A549 (cell line): Measurements from ENCODE around the gene CCDC170. TPM values are rescaled to one million over a fixed set of nuclear protein-coding genes. Genes with fewer than 3 reads are reported as not detected.

Experiments used
- ATAC-seq, 2 experiments: fragments of 200-7000 bp in 1 of 2; fragments of >200 bp in 1 of 2; cut with Nextera tagmentation in 1 of 2; cut with Tn5 transposase in 1 of 2; 3 replicates each; pipeline versions ENCODE4 v1.8.0 to v1.9.1; 2018 to 2020; ENCODE audit warnings: mild to moderate bottlenecking in 1 of 2, moderate library complexity in 1 of 2
- CTCF ChIA-PET: fragments of 300-600 bp; sonication (Branson Sonifier 250); formaldehyde crosslinking; extraction: SDS; loops from one replicate; lab custom pipeline; 2021; ENCODE audit warnings: antibody characterized with exemption, inconsistent platforms; lab: Yijun Ruan, JAX
- POLR2A ChIA-PET: fragments of 350-600 bp; formaldehyde crosslinking; extraction: SDS; loops from one replicate; lab custom pipeline; 2021; ENCODE audit warnings: antibody characterized with exemption, inconsistent platforms; lab: Yijun Ruan, JAX
- DNase-seq, 2 experiments: peaks; one replicate each; pipeline versions ENCODE4 v3.0.0 to v3.0.0-alpha.2; 2011 to 2016; ENCODE audit warnings: low read depth in 1 of 2, low spot score in 1 of 2
- FAIRE-seq: peaks from 2 replicates; lab custom pipeline; 2011; peaks lifted over from hg19 to GRCh38; lab: Jason Lieb, UNC
- H3K27ac ChIP-seq, 2 experiments: fragments of >200 bp; sonication (Bioruptor Twin); formaldehyde crosslinking; 3 replicates each; pipeline ENCODE4 v1.5.1; 2016 to 2017
- H3K4me1 ChIP-seq: fragments of >200 bp; sonication (Bioruptor Twin); formaldehyde crosslinking; 3 replicates; pipeline ENCODE4 v1.6.1; 2016
- H3K4me2 ChIP-seq: fragments of >200 bp; sonication (Bioruptor Twin); formaldehyde crosslinking; 3 replicates; pipeline ENCODE4 v1.6.1; 2016
- H3K4me3 ChIP-seq: fragments of >200 bp; sonication (Bioruptor Twin); formaldehyde crosslinking; 3 replicates; pipeline ENCODE4 v1.5.1; 2016
- H3K9me3 ChIP-seq: fragments of >200 bp; sonication (Bioruptor Twin); formaldehyde crosslinking; 3 replicates; pipeline ENCODE4 v1.6.1; 2016
- CHD2 ChIP-seq: fragments of 150-350 bp; IDR thresholded peaks from 2 replicates; pipeline ENCODE4 v1.6.1; 2014; ENCODE audit warnings: low read length; ENCODE audit not compliant: partially characterized antibody
- CHD4 ChIP-seq: fragments of 200-600 bp; sonication (generic); IDR thresholded peaks from 2 replicates; pipeline ENCODE4 v1.6.1; 2016; ENCODE audit warnings: antibody characterized with exemption, mild to moderate bottlenecking, borderline replicate concordance
- EHMT2 ChIP-seq: fragments of 200-600 bp; sonication (generic); IDR thresholded peaks from 2 replicates; pipeline ENCODE4 v1.6.1; 2016; ENCODE audit warnings: antibody characterized with exemption, low read depth, mild to moderate bottlenecking, moderate library complexity
- EP300 ChIP-seq, 2 experiments: fragments of >200 bp; sonication (Bioruptor Twin); formaldehyde crosslinking; IDR thresholded peaks; 2 replicates in 1 of 2; 3 replicates in 1 of 2; pipeline ENCODE4 v1.6.1; 2016 to 2017
- ESRRA ChIP-seq: fragments of 150-350 bp; IDR thresholded peaks from 2 replicates; pipeline ENCODE4 v1.6.1; 2014; ENCODE audit warnings: mild to moderate bottlenecking, low read length, borderline replicate concordance
- FOSL2 ChIP-seq, 2 experiments: fragments of 450-650 bp in 1 of 2; fragments of >200 bp in 1 of 2; sonication (Bioruptor Twin) in 1 of 2; formaldehyde crosslinking; IDR thresholded peaks; 2 replicates each; pipeline versions ENCODE4 v1.5.0 to v1.6.1; 2016 to 2020; ENCODE audit warnings: mild to moderate bottlenecking in 1 of 2, moderate library complexity in 1 of 2
- GATA3 ChIP-seq: IDR thresholded peaks from 2 replicates; pipeline ENCODE4 v1.6.1; 2012; ENCODE audit warnings: borderline replicate concordance
- HOXA7 ChIP-seq: fragments of 250-450 bp; sonication (Bioruptor Pico); IDR thresholded peaks from 2 replicates; pipeline ENCODE4 v1.5.0; 2020; ENCODE audit warnings: mild to moderate bottlenecking, moderate library complexity
- HOXB5 ChIP-seq: fragments of 250-450 bp; sonication (Bioruptor Pico); IDR thresholded peaks from 2 replicates; pipeline ENCODE4 v1.5.0; 2020; ENCODE audit warnings: mild to moderate bottlenecking, moderate library complexity
- JUN ChIP-seq, 2 experiments: fragments of >200 bp; sonication (Bioruptor Twin); formaldehyde crosslinking; IDR thresholded peaks; 2 replicates in 1 of 2; 3 replicates in 1 of 2; pipeline ENCODE4 v1.6.1; 2016 to 2017
- JUNB ChIP-seq: fragments of >200 bp; sonication (Bioruptor Twin); formaldehyde crosslinking; IDR thresholded peaks from 2 replicates; pipeline ENCODE4 v1.6.1; 2016
- KDM1A ChIP-seq: fragments of 200-600 bp; sonication (generic); IDR thresholded peaks from 2 replicates; pipeline ENCODE4 v1.6.1; 2016; ENCODE audit warnings: low read depth, mild to moderate bottlenecking
- MAZ ChIP-seq: fragments of 150-350 bp; IDR thresholded peaks from 2 replicates; pipeline ENCODE4 v1.6.1; 2014; ENCODE audit warnings: antibody characterized with exemption, low read depth, low read length, borderline replicate concordance
- NFE2L2 ChIP-seq: fragments of 150-350 bp; conservative IDR thresholded peaks from 2 replicates; pipeline ENCODE4 v1.6.1; 2014; ENCODE audit warnings: low read length
- NPAS2 ChIP-seq: fragments of 250-450 bp; sonication (Bioruptor Pico); IDR thresholded peaks from 2 replicates; pipeline ENCODE4 v1.8.0; 2022; ENCODE audit warnings: mild to moderate bottlenecking, moderate library complexity, borderline replicate concordance
- PHF8 ChIP-seq: fragments of 200-600 bp; sonication (generic); IDR thresholded peaks from 2 replicates; pipeline ENCODE4 v1.6.1; 2016; ENCODE audit warnings: low read depth, mild to moderate bottlenecking, antibody characterized with exemption, moderate library complexity, borderline replicate concordance
- POLR2AphosphoS2 ChIP-seq: conservative IDR thresholded peaks from 2 replicates; pipeline ENCODE4 v1.6.1; 2012; ENCODE audit warnings: low read length, improper control_type of control experiment, inconsistent platforms
- RARB ChIP-seq: fragments of 250-450 bp; sonication (Bioruptor Pico); IDR thresholded peaks from 2 replicates; pipeline ENCODE4 v1.8.0; 2021; ENCODE audit warnings: mild to moderate bottlenecking, moderate library complexity
- RFX5 ChIP-seq: fragments of 450-650 bp; IDR thresholded peaks from 2 replicates; pipeline ENCODE4 v1.7.1; 2014; ENCODE audit warnings: antibody characterized with exemption, mild to moderate bottlenecking, moderate library complexity
- SMC3 ChIP-seq: fragments of >200 bp; sonication (Bioruptor Twin); formaldehyde crosslinking; IDR thresholded peaks from 3 replicates; pipeline ENCODE4 v1.6.1; 2018; ENCODE audit warnings: inconsistent platforms
- SREBF2 ChIP-seq: fragments of 450-650 bp; IDR thresholded peaks from 2 replicates; pipeline ENCODE4 v1.6.1; 2014; ENCODE audit warnings: mild to moderate bottlenecking, moderate library complexity
- ZC3H11A ChIP-seq: fragments of 450-650 bp; IDR thresholded peaks from 2 replicates; pipeline ENCODE4 v1.6.1; 2014; ENCODE audit warnings: antibody characterized with exemption, mild to moderate bottlenecking
- WGBS: methylation state at CpG from one replicate; pipeline ENCODE4 v1.1.6; 2017; ENCODE audit errors: missing lambda C conversion rate; 5-methylcytosine and 5-hydroxymethylcytosine counted together
- polyA plus RNA-seq, 4 experiments: library from polyadenylated mRNA; depleted of rRNA in 3 of 4; stranded (reverse); fragments of >200 nt; fragmentation: RNase III in 1 of 4; extraction: RNeasy Plus Mini Kit Qiagen cat#74134 plus additional on column Dnase treatment in 1 of 4; gene quantifications; 2 replicates in 3 of 4; 3 replicates in 1 of 4; pipeline ENCODE4 v1.2.3, GENCODE V29; 2011 to 2017
- TF ChIP-seq, protein P1 (sequence below): fragments of >200 bp; sonication (Bioruptor Twin); formaldehyde crosslinking; IDR thresholded peaks from 3 replicates; pipeline ENCODE4 v1.5.1; 2016
- TF ChIP-seq, protein P2 (sequence below): IDR thresholded peaks from 2 replicates; pipeline ENCODE4 v1.6.1; 2012
- TF ChIP-seq, protein P3 (sequence below): fragments of 250-450 bp; sonication (Bioruptor Pico); IDR thresholded peaks from 2 replicates; pipeline ENCODE4 v1.5.0; 2021; ENCODE audit warnings: mild to moderate bottlenecking, moderate library complexity, borderline replicate concordance

Gene CCDC170
- polyA plus RNA-seq, 2 of the 4 experiments (the other 2 are of a cell fraction) = 0.09 to 0.61 TPM

DNA sequence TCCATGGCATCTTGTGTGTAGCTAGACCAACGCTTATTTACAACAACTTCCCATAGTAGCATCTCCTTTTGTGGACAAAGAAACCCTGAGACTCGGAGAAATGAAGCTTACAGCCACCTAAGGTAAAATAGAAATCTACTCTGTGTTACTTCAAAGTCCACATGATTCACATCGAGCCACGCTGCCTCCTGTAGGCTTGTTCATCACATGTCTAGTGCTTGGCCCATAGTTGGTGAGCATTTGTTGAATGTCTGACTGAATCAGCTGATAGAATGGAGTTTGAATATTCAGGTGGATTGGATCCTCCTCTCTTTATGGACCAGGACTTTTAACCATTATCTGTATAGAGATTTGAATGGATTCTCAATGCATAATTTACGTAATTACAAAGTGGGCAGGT lies 130.7 kb downstream of the CCDC170 start:
- FAIRE-seq = no peak
- Histone ChIP-seq H3K27ac (no peak overlapping the region), H3K4me3 (no peak overlapping the region), H3K4me2 (no peak overlapping the region), H3K9me3 (no peaks in the 10 kb centered on the region), H3K4me1 (no peaks in the 10 kb centered on the region)
- no peak for ATAC-seq
- WGBS = 5% methylated on average over 5 of the region's 5 CpGs
- ChIA-PET CTCF (no interaction called here), POLR2A (no interaction called here)
- DNase-seq = no peak
- no peak for TF ChIP-seq PHF8
- TF ChIP-seq HOXA7 (CRISPR knock-in tag) = no peak
- TF ChIP-seq CHD2 = no peak
- TF ChIP-seq, protein P1, sequence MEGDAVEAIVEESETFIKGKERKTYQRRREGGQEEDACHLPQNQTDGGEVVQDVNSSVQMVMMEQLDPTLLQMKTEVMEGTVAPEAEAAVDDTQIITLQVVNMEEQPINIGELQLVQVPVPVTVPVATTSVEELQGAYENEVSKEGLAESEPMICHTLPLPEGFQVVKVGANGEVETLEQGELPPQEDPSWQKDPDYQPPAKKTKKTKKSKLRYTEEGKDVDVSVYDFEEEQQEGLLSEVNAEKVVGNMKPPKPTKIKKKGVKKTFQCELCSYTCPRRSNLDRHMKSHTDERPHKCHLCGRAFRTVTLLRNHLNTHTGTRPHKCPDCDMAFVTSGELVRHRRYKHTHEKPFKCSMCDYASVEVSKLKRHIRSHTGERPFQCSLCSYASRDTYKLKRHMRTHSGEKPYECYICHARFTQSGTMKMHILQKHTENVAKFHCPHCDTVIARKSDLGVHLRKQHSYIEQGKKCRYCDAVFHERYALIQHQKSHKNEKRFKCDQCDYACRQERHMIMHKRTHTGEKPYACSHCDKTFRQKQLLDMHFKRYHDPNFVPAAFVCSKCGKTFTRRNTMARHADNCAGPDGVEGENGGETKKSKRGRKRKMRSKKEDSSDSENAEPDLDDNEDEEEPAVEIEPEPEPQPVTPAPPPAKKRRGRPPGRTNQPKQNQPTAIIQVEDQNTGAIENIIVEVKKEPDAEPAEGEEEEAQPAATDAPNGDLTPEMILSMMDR = no peak
- no peak for TF ChIP-seq FOSL2 (IDR thresholded peaks at IDR 0.05)
- TF ChIP-seq FOSL2 (CRISPR knock-in tag; IDR thresholded peaks at IDR 0.05) = no peak
- no peak for TF ChIP-seq SREBF2
- TF ChIP-seq SMC3 = no peak
- TF ChIP-seq GATA3 = no peak
- TF ChIP-seq NFE2L2 = no peak
- no peak for TF ChIP-seq EP300 (IDR thresholded peaks at IDR 0.05)
- TF ChIP-seq ESRRA = no peak
- no peak for TF ChIP-seq JUN (IDR thresholded peaks at IDR 0.05)
- TF ChIP-seq MAZ = no peak
- no peak for TF ChIP-seq RARB
- no peak for TF ChIP-seq EHMT2
- TF ChIP-seq, protein P2, sequence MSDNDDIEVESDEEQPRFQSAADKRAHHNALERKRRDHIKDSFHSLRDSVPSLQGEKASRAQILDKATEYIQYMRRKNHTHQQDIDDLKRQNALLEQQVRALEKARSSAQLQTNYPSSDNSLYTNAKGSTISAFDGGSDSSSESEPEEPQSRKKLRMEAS = no peak
- TF ChIP-seq HOXB5 (CRISPR knock-in tag) = no peak
- TF ChIP-seq CHD4 = no peak
- no peak for TF ChIP-seq NPAS2 (CRISPR knock-in tag)
- TF ChIP-seq RFX5 = no peak

DNA sequence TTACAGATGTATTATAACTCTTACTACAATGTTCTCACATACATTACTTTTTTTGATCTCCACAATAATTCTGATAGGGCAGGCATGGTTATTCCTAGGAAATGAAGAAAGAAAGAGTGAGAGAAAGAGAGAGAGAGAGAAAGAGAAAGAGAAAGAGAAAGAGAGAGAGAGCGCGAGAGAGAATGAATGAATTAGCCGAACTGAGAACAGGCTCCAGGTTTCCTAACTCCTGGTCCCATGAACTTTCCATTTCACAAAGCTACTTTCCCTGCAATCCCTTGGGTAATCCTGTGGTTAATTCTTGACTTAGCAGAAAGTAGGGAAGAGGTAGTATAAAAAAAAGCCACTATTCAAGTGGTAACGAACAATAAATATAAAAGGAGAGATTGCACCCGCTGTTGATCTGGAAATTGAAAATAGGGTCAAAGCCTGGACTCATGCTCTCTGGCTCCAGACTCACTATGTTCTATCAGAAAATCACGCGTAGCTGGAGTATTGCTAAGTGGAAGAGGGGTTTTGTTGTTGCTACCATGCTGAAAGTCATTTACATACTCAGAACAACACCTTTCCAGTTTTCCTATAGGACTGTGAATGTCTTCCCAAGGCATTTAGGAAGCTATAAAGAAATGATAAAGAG lies 131.2 kb downstream of the CCDC170 start:
- no peak for TF ChIP-seq JUNB
- TF ChIP-seq, protein P3, sequence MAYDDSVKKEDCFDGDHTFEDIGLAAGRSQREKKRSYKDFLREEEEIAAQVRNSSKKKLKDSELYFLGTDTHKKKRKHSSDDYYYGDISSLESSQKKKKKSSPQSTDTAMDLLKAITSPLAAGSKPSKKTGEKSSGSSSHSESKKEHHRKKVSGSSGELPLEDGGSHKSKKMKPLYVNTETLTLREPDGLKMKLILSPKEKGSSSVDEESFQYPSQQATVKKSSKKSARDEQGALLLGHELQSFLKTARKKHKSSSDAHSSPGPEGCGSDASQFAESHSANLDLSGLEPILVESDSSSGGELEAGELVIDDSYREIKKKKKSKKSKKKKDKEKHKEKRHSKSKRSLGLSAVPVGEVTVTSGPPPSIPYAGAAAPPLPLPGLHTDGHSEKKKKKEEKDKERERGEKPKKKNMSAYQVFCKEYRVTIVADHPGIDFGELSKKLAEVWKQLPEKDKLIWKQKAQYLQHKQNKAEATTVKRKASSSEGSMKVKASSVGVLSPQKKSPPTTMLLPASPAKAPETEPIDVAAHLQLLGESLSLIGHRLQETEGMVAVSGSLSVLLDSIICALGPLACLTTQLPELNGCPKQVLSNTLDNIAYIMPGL (CRISPR knock-in tag) = no peak
- TF ChIP-seq KDM1A = no peak
- no peak for TF ChIP-seq ZC3H11A
- TF ChIP-seq POLR2AphosphoS2 = no peak
- TF ChIP-seq GATA3 = no peak
- TF ChIP-seq, protein P1 = no peak
- TF ChIP-seq PHF8 = no peak
- TF ChIP-seq, all 56 proteins: peak for 0
- Histone ChIP-seq H3K9me3 (no peaks in the 10 kb centered on the region), H3K4me2 (no peak overlapping the region), H3K4me1 (no peaks in the 10 kb centered on the region), H3K27ac (no peak overlapping the region), H3K4me3 (no peak overlapping the region)
- FAIRE-seq = no peak
- no peak for ATAC-seq
- ChIA-PET CTCF (no interaction called here), POLR2A (no interaction called here)
- no peak for DNase-seq
- 68% methylated on average over 7 of the region's 7 CpGs for WGBS
